ENCODE data around the gene PARG. TPM values are rescaled to one million over a fixed set of nuclear protein-coding genes. Genes with fewer than 3 reads are reported as not detected.
"Not testable (repeated sequence)": the region's sequence is repeated elsewhere in the genome, so short reads cannot be mapped to it uniquely, and the experiment has no call there.

Gene PARG
- total and polyA plus RNA-seq, 4 experiments from 2014 or later, result 9.0 to 42.6 (median 26.9) TPM

DNA sequence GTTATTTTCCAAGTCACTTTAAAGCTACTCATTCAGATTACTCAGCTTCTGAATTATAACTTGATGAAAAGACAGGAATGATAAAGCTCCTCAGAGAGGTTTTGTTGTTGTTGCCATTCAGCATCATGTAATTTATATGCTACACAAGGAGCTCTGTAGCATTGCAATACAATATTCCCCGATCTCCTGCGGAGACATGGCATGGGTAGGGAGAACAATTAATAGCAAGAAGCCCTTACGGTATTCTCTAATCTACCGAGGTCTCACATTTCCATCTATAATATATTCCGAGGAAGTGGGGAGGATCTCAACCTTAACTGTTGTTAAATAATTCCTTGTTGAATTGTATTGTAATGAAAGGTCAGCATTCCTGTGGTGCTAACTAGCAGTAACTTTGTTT lies 81.9 kb downstream of the PARG start:
- H3K4me3 Mint-ChIP-seq; H3K9me3 Mint-ChIP-seq; POLR2A ChIA-PET (ENCODE audit: partially characterized antibody); DNase-seq; H3K27me3 Mint-ChIP-seq; H3K4me1 ChIP-seq (ENCODE audit: insufficient read depth, low read length); H3K27ac ChIP-seq (ENCODE audit: low read depth, low read length); CTCF ChIA-PET (ENCODE audit: partially characterized antibody); H3K9me3 ChIP-seq (ENCODE audit: control insufficient read depth in 1 of 2, low read length in 2 of 2); H3K36me3 Mint-ChIP-seq; intact Hi-C loops (cut with micrococcal nuclease); H3K4me3 ChIP-seq (ENCODE audit: low read length in 2 of 2); H3K4me1 Mint-ChIP-seq; H3K27ac Mint-ChIP-seq; H3K27me3 ChIP-seq (ENCODE audit: insufficient read depth, low read length); H3K36me3 ChIP-seq (ENCODE audit: insufficient read depth, low read length): not testable (repeated sequence)

DNA sequence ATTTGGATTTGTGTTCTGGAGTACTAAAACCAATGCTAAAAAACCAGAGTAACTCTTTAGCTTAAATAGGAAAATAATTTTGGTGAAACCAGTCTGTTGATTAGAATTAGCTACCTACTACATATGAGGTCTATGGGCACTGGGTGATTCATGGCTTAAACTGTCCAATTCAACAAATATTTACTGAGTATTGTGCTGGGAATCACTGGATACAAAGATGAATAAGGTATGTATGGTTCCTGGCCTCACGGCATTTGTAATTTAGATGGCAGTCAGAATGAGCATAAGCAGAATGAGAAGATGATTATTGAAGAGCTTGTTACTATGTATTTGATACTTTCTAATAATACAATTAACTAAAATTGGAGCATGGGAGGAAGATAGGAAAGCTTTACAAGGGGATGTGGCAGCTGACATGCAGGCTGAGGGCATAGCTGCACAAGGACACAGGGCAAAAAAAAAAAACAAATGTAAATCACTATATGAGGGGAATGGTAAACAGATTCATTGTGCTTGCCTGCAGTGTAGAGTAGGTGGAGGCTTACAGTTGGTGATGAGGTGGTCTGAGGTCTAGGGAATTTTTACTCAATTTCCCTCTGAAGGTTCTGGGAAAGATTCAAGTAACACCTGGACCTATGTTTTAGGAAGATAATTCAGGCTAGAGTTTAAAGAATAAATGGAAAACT lies 83.0 kb downstream of the PARG start:
- H3K4me3 Mint-ChIP-seq; DNase-seq; H3K9me3 Mint-ChIP-seq; H3K27me3 Mint-ChIP-seq; H3K27me3 ChIP-seq (ENCODE audit: insufficient read depth, low read length); H3K36me3 ChIP-seq (ENCODE audit: insufficient read depth, low read length); H3K4me1 ChIP-seq (ENCODE audit: insufficient read depth, low read length); intact Hi-C loops (cut with micrococcal nuclease); H3K27ac Mint-ChIP-seq; H3K4me3 ChIP-seq (ENCODE audit: low read length in 2 of 2); H3K27ac ChIP-seq (ENCODE audit: low read depth, low read length); H3K9me3 ChIP-seq (ENCODE audit: control insufficient read depth in 1 of 2, low read length in 2 of 2); POLR2A ChIA-PET (ENCODE audit: partially characterized antibody); CTCF ChIA-PET (ENCODE audit: partially characterized antibody); H3K36me3 Mint-ChIP-seq; H3K4me1 Mint-ChIP-seq: not testable (repeated sequence)

DNA sequence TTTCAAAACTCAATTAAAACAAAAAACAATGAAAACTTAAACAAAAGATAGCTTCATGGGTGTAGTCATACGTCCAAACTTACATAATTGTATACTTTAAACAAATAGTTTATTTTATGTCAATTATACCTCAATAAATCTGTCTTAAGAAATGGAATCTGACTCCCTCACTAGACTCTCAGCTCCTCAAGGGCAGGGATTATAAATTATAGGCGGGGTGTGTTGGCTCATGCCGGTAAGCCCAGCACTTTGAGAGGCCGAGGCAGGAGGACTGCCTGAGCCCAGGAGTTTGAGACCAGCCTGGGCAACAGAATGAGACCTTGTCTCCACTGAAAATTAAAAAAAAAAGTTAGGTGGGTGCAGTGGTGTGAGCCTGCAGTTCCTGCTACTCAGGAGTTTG lies 92.3 kb downstream of the PARG start:
- H3K36me3 ChIP-seq (ENCODE audit: insufficient read depth, low read length); intact Hi-C loops (cut with micrococcal nuclease); H3K4me1 ChIP-seq (ENCODE audit: insufficient read depth, low read length); CTCF ChIA-PET (ENCODE audit: partially characterized antibody); H3K27me3 ChIP-seq (ENCODE audit: insufficient read depth, low read length); H3K27ac ChIP-seq (ENCODE audit: low read depth, low read length); DNase-seq; POLR2A ChIA-PET (ENCODE audit: partially characterized antibody); H3K4me3 Mint-ChIP-seq; H3K9me3 Mint-ChIP-seq; H3K4me1 Mint-ChIP-seq; H3K9me3 ChIP-seq (ENCODE audit: control insufficient read depth in 1 of 2, low read length in 2 of 2); H3K27me3 Mint-ChIP-seq; H3K27ac Mint-ChIP-seq; H3K4me3 ChIP-seq (ENCODE audit: low read length in 2 of 2): not testable (repeated sequence)
- H3K36me3 Mint-ChIP-seq, result peaks cover 10 to 15% of the 10 kb centered on the region in 2 donors

DNA sequence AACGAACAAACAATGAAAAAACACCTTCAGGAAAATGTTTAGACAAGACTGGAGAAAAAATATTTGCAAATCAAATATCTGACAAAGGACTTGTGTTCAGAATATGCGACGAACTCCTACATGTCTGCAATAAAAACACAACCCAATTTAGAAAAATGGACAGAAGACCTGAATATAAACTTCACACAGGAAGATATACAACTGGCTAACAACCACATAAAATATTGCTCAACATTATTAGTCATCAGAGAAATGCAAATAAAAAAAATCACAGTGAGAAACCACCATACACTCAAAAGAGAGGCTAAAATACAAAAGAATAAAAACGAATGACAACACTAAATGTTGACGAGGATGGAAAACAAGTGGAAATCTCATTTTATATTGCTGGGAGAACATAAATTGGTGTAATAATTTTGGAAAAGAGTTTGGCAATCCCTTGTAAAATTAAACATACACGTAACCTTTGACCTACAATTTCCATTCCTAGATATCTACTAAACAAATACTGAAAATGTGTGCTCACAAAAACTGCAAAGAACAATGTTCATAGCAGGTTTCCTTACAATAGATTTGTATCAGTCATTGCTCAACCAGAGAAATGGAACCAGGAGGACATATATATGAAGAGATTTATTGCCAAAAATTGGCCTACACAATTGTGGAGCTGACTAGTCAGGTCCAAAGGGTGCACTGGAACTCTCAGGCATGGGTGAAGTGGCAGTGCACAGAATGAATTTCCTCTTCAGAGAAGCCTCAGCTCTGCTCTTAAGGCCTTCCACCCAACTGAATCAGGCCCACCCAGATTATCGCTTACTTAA lies 96.8 kb downstream of the PARG start:
- no peak overlapping the region for H3K27ac ChIP-seq (ENCODE audit: low read depth, low read length)
- H3K4me3 ChIP-seq (ENCODE audit: low read length in 2 of 2), result no peak overlapping the region
- H3K36me3 ChIP-seq (ENCODE audit: insufficient read depth, low read length), result peaks cover 18% of the 10 kb centered on the region
- Mint-ChIP-seq H3K27ac (no peak overlapping the region), H3K36me3 (peaks cover 44 to 47% of the 10 kb centered on the region in 2 donors), H3K4me1 (no peaks in the 10 kb centered on the region), H3K4me3 (no peak overlapping the region), H3K9me3 (no peaks in the 10 kb centered on the region), H3K27me3 (no peaks in the 10 kb centered on the region)
- no peaks in the 10 kb centered on the region for H3K4me1 ChIP-seq (ENCODE audit: insufficient read depth, low read length)
- no peaks in the 10 kb centered on the region for H3K9me3 ChIP-seq (ENCODE audit: control insufficient read depth in 1 of 2, low read length in 2 of 2)
- intact Hi-C loops (cut with micrococcal nuclease), result no loop called here
- CTCF ChIA-PET (ENCODE audit: partially characterized antibody), result no interaction called here
- POLR2A ChIA-PET (ENCODE audit: partially characterized antibody), result no interaction called here
- no peaks in the 10 kb centered on the region for H3K27me3 ChIP-seq (ENCODE audit: insufficient read depth, low read length)
- DNase-seq, result no peak

GRCh38 chr10:49842333-49842628 lies 99.5 kb downstream of the PARG start:
- intact Hi-C loops (cut with micrococcal nuclease); POLR2A ChIA-PET (ENCODE audit: partially characterized antibody); H3K27ac Mint-ChIP-seq; H3K27me3 Mint-ChIP-seq; H3K4me3 ChIP-seq (ENCODE audit: low read length in 2 of 2); H3K9me3 Mint-ChIP-seq; H3K4me1 ChIP-seq (ENCODE audit: insufficient read depth, low read length); H3K27ac ChIP-seq (ENCODE audit: low read depth, low read length); H3K4me3 Mint-ChIP-seq; H3K4me1 Mint-ChIP-seq; DNase-seq; H3K27me3 ChIP-seq (ENCODE audit: insufficient read depth, low read length); CTCF ChIA-PET (ENCODE audit: partially characterized antibody); H3K9me3 ChIP-seq (ENCODE audit: control insufficient read depth in 1 of 2, low read length in 2 of 2): not testable (repeated sequence)
- peaks cover 63 to 71% of the 10 kb centered on the region in 2 donors for H3K36me3 Mint-ChIP-seq
- peaks cover 18% of the 10 kb centered on the region for H3K36me3 ChIP-seq (ENCODE audit: insufficient read depth, low read length)

- ChIA-PET CTCF (ENCODE audit: partially characterized antibody) (no interaction called here), POLR2A (ENCODE audit: partially characterized antibody) (no interaction called here)
- no peak overlapping the region for H3K27ac Mint-ChIP-seq
- no peaks in the 10 kb centered on the region for H3K4me1 Mint-ChIP-seq
- H3K36me3 Mint-ChIP-seq, result peaks cover 66 to 74% of the 10 kb centered on the region in 2 donors
- Histone ChIP-seq H3K4me1 (ENCODE audit: insufficient read depth, low read length) (no peaks in the 10 kb centered on the region), H3K27ac (ENCODE audit: low read depth, low read length) (no peak overlapping the region), H3K36me3 (ENCODE audit: insufficient read depth, low read length) (peaks cover 18% of the 10 kb centered on the region), H3K27me3 (ENCODE audit: insufficient read depth, low read length) (no peaks in the 10 kb centered on the region), H3K9me3 (ENCODE audit: control insufficient read depth in 1 of 2, low read length in 2 of 2) (no peaks in the 10 kb centered on the region), H3K4me3 (ENCODE audit: low read length in 2 of 2) (no peak overlapping the region)
- no peaks in the 10 kb centered on the region for H3K9me3 Mint-ChIP-seq
- H3K27me3 Mint-ChIP-seq, result no peaks in the 10 kb centered on the region
- DNase-seq, result no peak
- H3K4me3 Mint-ChIP-seq, result no peak overlapping the region
- intact Hi-C loops (cut with micrococcal nuclease), result no loop called here
Observed at GRCh38 chr10:49841615-49842332, 100.1 kb downstream of the PARG start.

- H3K4me3 ChIP-seq (ENCODE audit: low read length in 2 of 2), result no peak overlapping the region
- no peaks in the 10 kb centered on the region for H3K27me3 ChIP-seq (ENCODE audit: insufficient read depth, low read length)
- no peak for DNase-seq
- CTCF ChIA-PET (ENCODE audit: partially characterized antibody), result no interaction called here
- no peak overlapping the region for H3K4me3 Mint-ChIP-seq
- POLR2A ChIA-PET (ENCODE audit: partially characterized antibody), result no interaction called here
- H3K27me3 Mint-ChIP-seq, result no peaks in the 10 kb centered on the region
- H3K9me3 ChIP-seq (ENCODE audit: control insufficient read depth in 1 of 2, low read length in 2 of 2), result no peaks in the 10 kb centered on the region
- no peaks in the 10 kb centered on the region for H3K9me3 Mint-ChIP-seq
- H3K27ac ChIP-seq (ENCODE audit: low read depth, low read length), result no peak overlapping the region
- intact Hi-C loops (cut with micrococcal nuclease), result no loop called here
- peaks cover 66 to 71% of the 10 kb centered on the region in 2 donors for H3K36me3 Mint-ChIP-seq
- H3K36me3 ChIP-seq (ENCODE audit: insufficient read depth, low read length), result peaks cover 14% of the 10 kb centered on the region
- no peak overlapping the region for H3K27ac Mint-ChIP-seq
- no peaks in the 10 kb centered on the region for H3K4me1 ChIP-seq (ENCODE audit: insufficient read depth, low read length)
- no peaks in the 10 kb centered on the region for H3K4me1 Mint-ChIP-seq
Observed at GRCh38 chr10:49837685-49838084, 104.1 kb downstream of the PARG start.

Measured in CD4-positive, alpha-beta memory T cell (primary cell).